ENCODE results near the gene TPBGL. TPM values are rescaled to one million over a fixed set of nuclear protein-coding genes. Genes with fewer than 3 reads are reported as not detected.

Gene TPBGL
- total RNA-seq, 1 donor from 2014 or later: 7.0 TPM

GRCh38 chr11:75277211-75277805 lies 36.7 kb downstream of the TPBGL start:
- TF ChIP-seq CTCF (IDR thresholded peaks at IDR 0.05; ENCODE audit: unreplicated experiment): no peak
- Mint-ChIP-seq H3K36me3 (ENCODE audit: low read depth, unreplicated experiment) (peaks cover 59% of the 10 kb centered on the region), H3K4me1 (ENCODE audit: unreplicated experiment) (peaks cover 48% of the 10 kb centered on the region), H3K27me3 (ENCODE audit: unreplicated experiment) (peaks cover 12% of the 10 kb centered on the region), H3K27ac (ENCODE audit: unreplicated experiment) (no peak overlapping the region), H3K4me3 (ENCODE audit: unreplicated experiment) (peak overlapping the region; percentile 31), H3K9me3 (ENCODE audit: unreplicated experiment) (no peaks in the 10 kb centered on the region)
- DNase-seq (ENCODE audit: low spot score): no peak

- Mint-ChIP-seq H3K9me3 (ENCODE audit: unreplicated experiment) (no peaks in the 10 kb centered on the region), H3K36me3 (ENCODE audit: low read depth, unreplicated experiment) (peaks cover 60% of the 10 kb centered on the region), H3K27ac (ENCODE audit: unreplicated experiment) (no peak overlapping the region), H3K4me1 (ENCODE audit: unreplicated experiment) (peaks cover 48% of the 10 kb centered on the region), H3K27me3 (ENCODE audit: unreplicated experiment) (peaks cover 14% of the 10 kb centered on the region), H3K4me3 (ENCODE audit: unreplicated experiment) (no peak overlapping the region)
- no peak for TF ChIP-seq CTCF (IDR thresholded peaks at IDR 0.05; ENCODE audit: unreplicated experiment)
- no peak for DNase-seq (ENCODE audit: low spot score)
Measured at GRCh38 chr11:75277991-75278790, 37.6 kb downstream of the TPBGL start.

DNA sequence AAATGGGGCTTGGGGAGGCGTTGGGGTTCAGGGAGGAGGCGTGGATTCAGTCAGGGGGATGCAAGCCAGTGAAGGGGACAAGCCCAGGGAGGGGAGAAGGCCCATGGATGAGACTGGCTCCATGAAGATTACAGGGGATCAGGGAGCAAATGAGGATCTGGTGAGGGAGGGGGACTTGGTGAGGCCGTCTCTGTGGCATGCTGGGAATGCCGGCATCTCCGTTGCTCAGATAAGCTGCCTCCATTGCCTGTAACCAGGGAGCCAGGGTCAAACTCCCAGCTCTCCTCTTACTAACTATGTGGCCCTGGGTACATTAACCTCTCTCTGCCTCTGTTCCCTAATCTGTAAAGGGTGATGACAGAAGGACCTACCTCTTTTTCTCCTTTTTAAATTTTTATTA lies 38.7 kb downstream of the TPBGL start:
- DNase-seq (ENCODE audit: low spot score): no peak
- peaks cover 54% of the 10 kb centered on the region for H3K36me3 Mint-ChIP-seq (ENCODE audit: low read depth, unreplicated experiment)
- H3K27ac Mint-ChIP-seq (ENCODE audit: unreplicated experiment): peak overlapping the region; percentile 61
- no peak for TF ChIP-seq CTCF (IDR thresholded peaks at IDR 0.05; ENCODE audit: unreplicated experiment)
- peak overlapping the region; percentile 27 for H3K4me3 Mint-ChIP-seq (ENCODE audit: unreplicated experiment)
- H3K27me3 Mint-ChIP-seq (ENCODE audit: unreplicated experiment): peaks cover 10% of the 10 kb centered on the region
- no peaks in the 10 kb centered on the region for H3K9me3 Mint-ChIP-seq (ENCODE audit: unreplicated experiment)
- H3K4me1 Mint-ChIP-seq (ENCODE audit: unreplicated experiment): peaks cover 48% of the 10 kb centered on the region

DNA sequence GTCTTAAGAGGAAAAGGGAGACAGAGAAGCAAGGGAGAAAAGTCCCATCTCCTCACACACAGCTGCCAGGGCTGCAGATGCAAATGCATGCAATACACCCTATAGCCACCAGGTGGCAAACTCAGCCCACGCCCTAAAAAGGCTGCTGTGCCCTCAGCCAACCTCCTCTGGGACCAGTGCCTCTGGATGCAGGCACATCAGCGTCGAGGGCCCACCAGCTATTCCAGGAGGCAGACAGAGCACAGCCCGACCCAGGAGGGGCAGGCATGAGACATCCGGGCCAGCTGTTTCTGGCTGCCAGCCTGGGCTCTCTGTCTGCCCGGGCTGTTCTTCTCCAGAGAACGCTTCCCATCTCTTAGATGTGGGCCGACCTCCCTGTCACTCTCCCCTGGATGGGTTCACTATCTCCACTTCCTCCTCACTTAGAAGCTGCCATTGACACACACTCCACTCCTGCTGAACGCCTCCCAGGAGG lies 39.7 kb downstream of the TPBGL start:
- peak; percentile 84 for DNase-seq (ENCODE audit: low spot score)
- H3K9me3 Mint-ChIP-seq (ENCODE audit: unreplicated experiment): no peaks in the 10 kb centered on the region
- TF ChIP-seq CTCF (IDR thresholded peaks at IDR 0.05; ENCODE audit: unreplicated experiment): peak; percentile 99
- peak overlapping the region; percentile 76 for H3K4me3 Mint-ChIP-seq (ENCODE audit: unreplicated experiment)
- H3K27me3 Mint-ChIP-seq (ENCODE audit: unreplicated experiment): peaks cover 10% of the 10 kb centered on the region
- peaks cover 48% of the 10 kb centered on the region for H3K4me1 Mint-ChIP-seq (ENCODE audit: unreplicated experiment)
- H3K36me3 Mint-ChIP-seq (ENCODE audit: low read depth, unreplicated experiment): peaks cover 60% of the 10 kb centered on the region
- peak overlapping the region; percentile 79 for H3K27ac Mint-ChIP-seq (ENCODE audit: unreplicated experiment)
